Fibroblast of mammary gland (primary cell): Measurements from ENCODE around the gene LAMA3.
"Not testable (repeated sequence)": the region's sequence is repeated elsewhere in the genome, so short reads cannot be mapped to it uniquely, and the experiment has no call there.

Experiments used
- DNase-seq: peaks from one replicate; pipeline ENCODE4 v3.0.0-alpha.2; 2010; ENCODE audit warnings: low read depth
- H3K4me3 ChIP-seq: 2 replicates; pipeline ENCODE4 v1.5.1; 2011; ENCODE audit warnings: low read depth, mild to moderate bottlenecking, low read length, moderate library complexity; ENCODE audit not compliant: control insufficient read depth
- TF ChIP-seq, protein P1 (sequence below): conservative IDR thresholded peaks from 2 replicates; pipeline ENCODE4 v1.5.1; 2011; ENCODE audit warnings: low read depth, low read length, inconsistent platforms; ENCODE audit not compliant: control insufficient read depth, insufficient read depth

Gene LAMA3

DNA sequence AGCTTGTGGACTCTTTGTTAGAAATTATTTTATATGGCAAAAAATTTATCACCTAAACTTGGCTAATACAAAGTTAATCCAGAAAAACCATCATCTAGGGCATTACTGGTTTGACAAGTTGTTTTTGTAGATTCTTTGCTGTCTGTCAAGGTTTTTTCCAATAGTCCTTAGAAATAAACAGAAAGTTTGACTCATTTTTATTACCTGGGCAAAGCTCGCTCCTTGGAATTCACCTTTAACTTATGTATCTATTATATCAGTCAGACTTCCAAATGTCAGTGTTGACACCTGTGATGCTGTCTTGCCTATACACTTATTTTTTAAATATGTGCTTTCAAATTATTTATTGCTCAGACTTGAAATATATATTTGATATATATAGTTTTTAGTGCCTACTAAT, 21.7 kb downstream of the LAMA3 start:
- DNase-seq: no peak
- H3K4me3 ChIP-seq: no peak overlapping the region
- TF ChIP-seq, protein P1, sequence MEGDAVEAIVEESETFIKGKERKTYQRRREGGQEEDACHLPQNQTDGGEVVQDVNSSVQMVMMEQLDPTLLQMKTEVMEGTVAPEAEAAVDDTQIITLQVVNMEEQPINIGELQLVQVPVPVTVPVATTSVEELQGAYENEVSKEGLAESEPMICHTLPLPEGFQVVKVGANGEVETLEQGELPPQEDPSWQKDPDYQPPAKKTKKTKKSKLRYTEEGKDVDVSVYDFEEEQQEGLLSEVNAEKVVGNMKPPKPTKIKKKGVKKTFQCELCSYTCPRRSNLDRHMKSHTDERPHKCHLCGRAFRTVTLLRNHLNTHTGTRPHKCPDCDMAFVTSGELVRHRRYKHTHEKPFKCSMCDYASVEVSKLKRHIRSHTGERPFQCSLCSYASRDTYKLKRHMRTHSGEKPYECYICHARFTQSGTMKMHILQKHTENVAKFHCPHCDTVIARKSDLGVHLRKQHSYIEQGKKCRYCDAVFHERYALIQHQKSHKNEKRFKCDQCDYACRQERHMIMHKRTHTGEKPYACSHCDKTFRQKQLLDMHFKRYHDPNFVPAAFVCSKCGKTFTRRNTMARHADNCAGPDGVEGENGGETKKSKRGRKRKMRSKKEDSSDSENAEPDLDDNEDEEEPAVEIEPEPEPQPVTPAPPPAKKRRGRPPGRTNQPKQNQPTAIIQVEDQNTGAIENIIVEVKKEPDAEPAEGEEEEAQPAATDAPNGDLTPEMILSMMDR: no peak

DNA sequence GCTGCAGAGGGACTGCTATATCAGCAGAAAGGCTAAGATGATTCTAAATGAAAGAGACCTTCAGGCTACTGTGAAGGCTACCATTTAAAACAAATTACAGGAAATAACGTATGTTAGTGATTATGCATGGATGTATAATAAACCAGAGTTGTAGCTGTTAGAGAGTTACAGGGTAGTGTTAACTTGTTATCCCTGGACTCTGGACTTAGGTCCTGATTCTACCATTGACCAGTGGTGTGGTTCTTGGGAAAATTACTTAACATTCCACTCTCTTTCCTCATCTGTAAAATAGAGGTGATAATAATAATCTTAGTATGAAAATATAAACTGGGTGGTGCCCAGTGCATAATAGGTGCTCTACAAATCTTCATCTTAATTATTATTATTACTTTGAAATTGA, 22.2 kb downstream of the LAMA3 start:
- no peak overlapping the region for H3K4me3 ChIP-seq
- TF ChIP-seq, protein P1: no peak
- DNase-seq: no peak

DNA sequence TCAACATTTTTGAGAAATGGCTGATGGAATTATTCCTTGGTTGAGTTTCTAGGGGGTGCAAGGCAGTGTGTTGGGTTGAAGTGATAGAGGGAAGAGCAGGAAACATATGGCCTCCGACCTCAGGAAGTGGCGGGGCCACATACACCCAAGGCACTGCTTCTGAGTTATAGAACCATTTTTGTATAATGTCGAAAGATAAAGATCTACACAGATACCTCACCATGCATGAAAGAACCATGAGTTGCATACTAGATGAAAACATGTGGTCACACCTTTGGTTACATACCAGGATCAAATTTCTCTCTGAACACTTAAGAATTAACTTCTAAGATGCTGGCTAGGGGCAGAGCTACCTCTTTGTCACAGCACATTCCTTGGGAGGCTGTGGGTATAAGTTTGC, 23.2 kb downstream of the LAMA3 start:
- DNase-seq: no peak
- TF ChIP-seq, protein P1: no peak
- no peak overlapping the region for H3K4me3 ChIP-seq

DNA sequence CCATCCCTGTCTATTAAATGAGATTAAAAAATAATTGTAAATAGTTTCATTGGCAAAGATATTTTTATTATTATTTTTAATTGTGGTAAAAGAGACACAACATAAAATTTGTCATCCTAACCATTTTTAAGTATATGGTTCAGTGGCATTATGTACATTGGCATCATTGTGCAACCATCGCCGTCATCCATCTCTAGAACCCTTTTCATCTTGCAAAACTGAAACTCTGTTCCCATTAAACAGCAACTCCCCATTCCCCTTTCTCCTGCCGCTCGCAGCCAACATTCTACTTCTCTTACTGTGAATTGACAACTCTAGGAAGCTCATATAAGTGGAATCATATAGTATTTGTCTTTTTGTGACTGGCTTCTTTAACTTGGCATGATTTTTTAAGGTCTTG, 25.3 kb downstream of the LAMA3 start:
- TF ChIP-seq, protein P1: no peak

DNA sequence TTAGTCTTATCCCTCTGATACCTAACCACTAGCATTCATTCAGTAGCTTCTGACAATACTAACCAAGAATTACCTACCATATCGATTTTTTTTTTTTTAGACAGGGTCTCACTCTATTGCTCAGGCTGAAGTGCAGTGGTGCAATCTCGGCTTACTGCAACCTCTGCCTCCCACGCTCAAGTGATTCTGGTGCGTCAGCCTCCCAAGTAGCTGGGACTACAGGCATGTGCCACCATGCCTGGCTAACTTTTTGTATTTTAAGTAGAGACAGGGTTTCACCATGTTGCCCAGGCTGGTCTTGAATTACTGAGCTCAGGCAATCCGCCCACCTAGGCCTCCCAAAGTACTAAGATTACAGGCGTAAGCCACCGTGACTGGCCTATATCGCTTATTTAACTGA, 26.8 kb downstream of the LAMA3 start:
- not testable (repeated sequence) for H3K4me3 ChIP-seq
- DNase-seq: peak; percentile 60

More for the DNA sequence above, 25.3 kb downstream of the LAMA3 start:
- no peak overlapping the region for H3K4me3 ChIP-seq
- no peak for DNase-seq

DNA sequence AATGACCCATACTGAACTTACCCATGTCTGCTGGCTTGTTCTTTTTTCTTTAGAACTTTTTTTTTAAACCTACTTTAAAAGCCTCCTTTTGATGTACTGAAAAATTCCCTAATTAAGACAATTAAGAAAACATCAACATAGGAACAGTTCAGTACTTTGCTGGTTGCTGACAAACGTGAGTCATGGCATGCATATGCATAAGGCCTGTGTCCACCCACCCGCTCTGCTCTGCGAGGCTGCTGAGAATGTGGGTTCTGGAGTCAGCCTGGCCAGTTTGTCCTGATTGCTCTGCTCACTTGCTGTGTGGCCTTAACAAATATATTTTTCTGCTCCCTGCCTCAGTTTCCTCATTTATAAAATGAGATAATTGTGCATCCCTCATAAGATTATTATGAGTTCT, 27.3 kb downstream of the LAMA3 start:
- TF ChIP-seq, protein P1: no peak
- no peak overlapping the region for H3K4me3 ChIP-seq
- peak; percentile 91 for DNase-seq

DNA sequence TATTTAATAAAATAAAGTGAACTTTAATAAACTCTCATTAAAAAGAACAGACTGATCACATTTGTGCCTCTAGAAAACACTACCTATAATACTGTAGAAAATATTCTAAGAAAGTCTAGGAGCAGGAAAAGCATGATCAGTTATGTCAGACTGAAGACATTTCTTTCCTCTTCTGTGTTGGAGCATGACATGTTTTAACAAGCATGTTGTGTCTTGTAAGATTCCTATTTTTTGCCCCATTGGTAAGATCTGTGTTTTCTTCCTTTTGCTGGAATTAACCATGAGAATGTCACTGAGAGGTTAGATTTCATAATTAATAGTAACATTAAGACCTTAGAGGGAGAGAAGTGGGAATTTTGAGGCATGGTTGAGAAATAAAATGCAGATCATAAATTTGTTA, 27.7 kb downstream of the LAMA3 start:
- TF ChIP-seq, protein P1: no peak
- no peak overlapping the region for H3K4me3 ChIP-seq
- DNase-seq: no peak
